ENCODE measurements around the gene PARK7. TPM values are rescaled to one million over a fixed set of nuclear protein-coding genes. Genes with fewer than 3 reads are reported as not detected.
"Not testable (repeated sequence)": the region's sequence is repeated elsewhere in the genome, so short reads cannot be mapped to it uniquely, and the experiment has no call there.

Gene PARK7
- polyA plus RNA-seq, 1 experiment, result 479 TPM

DNA sequence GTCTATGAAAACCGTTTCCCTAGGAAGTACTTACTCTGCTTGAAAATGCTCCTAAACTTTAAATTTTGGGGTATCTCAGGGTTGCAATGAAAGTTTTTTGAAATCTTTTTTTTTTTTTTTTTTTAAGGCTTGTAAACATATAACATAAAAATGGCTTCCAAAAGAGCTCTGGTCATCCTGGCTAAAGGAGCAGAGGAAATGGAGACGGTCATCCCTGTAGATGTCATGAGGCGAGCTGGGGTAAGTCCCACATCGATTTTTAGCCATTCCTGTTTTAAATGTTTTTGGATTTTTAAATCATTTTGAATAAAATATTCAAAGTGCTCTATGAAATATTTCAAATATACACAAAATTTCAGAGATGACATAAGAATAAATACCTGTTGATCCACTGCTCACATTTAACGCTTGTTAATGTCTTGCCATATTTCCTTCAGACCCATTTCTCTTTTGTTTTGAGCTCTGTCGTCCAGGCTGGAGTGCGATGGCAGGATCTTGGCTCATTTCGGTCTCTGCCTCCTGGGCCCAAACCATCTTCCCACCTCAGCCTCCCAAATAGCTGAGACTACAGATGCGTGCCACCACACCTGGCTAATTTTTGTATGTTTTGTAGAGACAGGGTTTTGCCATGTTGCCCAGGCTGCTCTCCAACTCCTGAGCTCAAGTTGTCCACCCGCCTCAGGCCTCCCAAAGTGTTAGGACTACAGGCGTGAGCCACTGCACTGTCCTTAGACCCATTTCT lies 1.3 kb downstream of the PARK7 start:
- ChIA-PET CTCF (interaction anchor here (0.8 to 3.2 kb wide), 3 partner anchors 12 to 351 kb away, joined by 3 to 15 read pairs (median 3); no protein-coding TSS in a partner anchor), POLR2A (interaction anchor here (0.6 kb wide), 1 partner anchor 17 kb away, joined by 9 read pairs; no protein-coding TSS in a partner anchor)
- no peak for DNase-seq (ENCODE audit: low read depth, low spot score)

DNA sequence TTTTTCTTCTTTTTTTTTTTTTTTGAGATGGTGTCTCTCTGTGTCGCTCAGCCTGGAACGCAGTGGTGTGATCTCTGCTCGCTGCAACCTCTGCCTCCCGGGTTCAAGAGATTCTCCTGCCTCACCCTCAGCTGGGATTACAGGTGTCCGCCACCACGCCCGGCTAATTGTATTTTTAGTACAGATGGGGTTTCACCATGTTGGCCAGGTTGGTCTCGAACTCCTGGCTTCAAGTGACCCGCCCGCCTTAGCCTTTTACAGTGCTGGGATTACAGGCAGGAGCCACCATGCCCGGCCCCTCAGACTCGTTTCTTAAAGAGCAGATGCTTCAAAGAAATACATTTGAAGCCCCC lies 1.8 kb downstream of the PARK7 start:
- H3K27me3 ChIP-seq (ENCODE audit: control insufficient read depth, insufficient read depth, low read length); POLR2A ChIA-PET; H3K4me3 ChIP-seq (ENCODE audit: low read depth, low read length); DNase-seq (ENCODE audit: low read depth, low spot score); H3K9me3 ChIP-seq (ENCODE audit: control insufficient read depth, insufficient read depth, low read length); H3K27ac ChIP-seq (ENCODE audit: low read depth, low read length): not testable (repeated sequence)
- CTCF ChIA-PET, result interaction anchor here (0.8 to 3.2 kb wide), 3 partner anchors 12 to 351 kb away, joined by 3 to 15 read pairs (median 3); no protein-coding TSS in a partner anchor

More for the DNA sequence above, 1.3 kb downstream of the PARK7 start:
- TF ChIP-seq, protein P1, sequence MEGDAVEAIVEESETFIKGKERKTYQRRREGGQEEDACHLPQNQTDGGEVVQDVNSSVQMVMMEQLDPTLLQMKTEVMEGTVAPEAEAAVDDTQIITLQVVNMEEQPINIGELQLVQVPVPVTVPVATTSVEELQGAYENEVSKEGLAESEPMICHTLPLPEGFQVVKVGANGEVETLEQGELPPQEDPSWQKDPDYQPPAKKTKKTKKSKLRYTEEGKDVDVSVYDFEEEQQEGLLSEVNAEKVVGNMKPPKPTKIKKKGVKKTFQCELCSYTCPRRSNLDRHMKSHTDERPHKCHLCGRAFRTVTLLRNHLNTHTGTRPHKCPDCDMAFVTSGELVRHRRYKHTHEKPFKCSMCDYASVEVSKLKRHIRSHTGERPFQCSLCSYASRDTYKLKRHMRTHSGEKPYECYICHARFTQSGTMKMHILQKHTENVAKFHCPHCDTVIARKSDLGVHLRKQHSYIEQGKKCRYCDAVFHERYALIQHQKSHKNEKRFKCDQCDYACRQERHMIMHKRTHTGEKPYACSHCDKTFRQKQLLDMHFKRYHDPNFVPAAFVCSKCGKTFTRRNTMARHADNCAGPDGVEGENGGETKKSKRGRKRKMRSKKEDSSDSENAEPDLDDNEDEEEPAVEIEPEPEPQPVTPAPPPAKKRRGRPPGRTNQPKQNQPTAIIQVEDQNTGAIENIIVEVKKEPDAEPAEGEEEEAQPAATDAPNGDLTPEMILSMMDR (IDR thresholded peaks at IDR 0.05; ENCODE audit: low read depth, low read length), result no peak
- Histone ChIP-seq H3K27ac (ENCODE audit: low read depth, low read length) (peak overlapping the region; percentile 2), H3K9me3 (ENCODE audit: control insufficient read depth, insufficient read depth, low read length) (no peaks in the 10 kb centered on the region), H3K4me3 (ENCODE audit: low read depth, low read length) (peak overlapping the region; percentile 83), H3K27me3 (ENCODE audit: control insufficient read depth, insufficient read depth, low read length) (no peaks in the 10 kb centered on the region)

DNA sequence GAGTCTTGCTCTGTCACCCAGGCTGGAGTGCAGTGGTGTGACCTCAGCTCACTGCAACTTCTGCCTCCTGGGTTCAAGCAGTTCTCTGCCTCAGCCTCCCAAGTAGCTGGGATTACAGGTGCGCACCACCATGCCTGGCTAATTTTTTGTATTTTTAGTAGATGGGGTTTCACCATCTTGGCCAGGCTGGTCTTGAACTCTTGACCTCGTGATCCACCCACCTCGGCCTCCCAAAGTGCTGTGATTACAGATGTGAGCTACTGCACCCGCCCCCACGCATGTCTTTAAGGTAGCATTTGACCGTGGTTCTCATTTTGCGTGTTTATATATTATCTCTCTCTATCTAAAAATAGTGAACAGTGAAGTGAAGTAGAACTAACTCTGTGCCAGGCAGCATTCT lies 2.3 kb downstream of the PARK7 start:
- CTCF ChIA-PET, result interaction anchor here (3.2 kb wide), 1 partner anchor 11 kb away, joined by 15 read pairs; no protein-coding TSS in a partner anchor
- H3K27ac ChIP-seq (ENCODE audit: low read depth, low read length), result peak overlapping the region; percentile 39
- H3K9me3 ChIP-seq (ENCODE audit: control insufficient read depth, insufficient read depth, low read length); DNase-seq (ENCODE audit: low read depth, low spot score); H3K27me3 ChIP-seq (ENCODE audit: control insufficient read depth, insufficient read depth, low read length); H3K4me3 ChIP-seq (ENCODE audit: low read depth, low read length); POLR2A ChIA-PET: not testable (repeated sequence)

DNA sequence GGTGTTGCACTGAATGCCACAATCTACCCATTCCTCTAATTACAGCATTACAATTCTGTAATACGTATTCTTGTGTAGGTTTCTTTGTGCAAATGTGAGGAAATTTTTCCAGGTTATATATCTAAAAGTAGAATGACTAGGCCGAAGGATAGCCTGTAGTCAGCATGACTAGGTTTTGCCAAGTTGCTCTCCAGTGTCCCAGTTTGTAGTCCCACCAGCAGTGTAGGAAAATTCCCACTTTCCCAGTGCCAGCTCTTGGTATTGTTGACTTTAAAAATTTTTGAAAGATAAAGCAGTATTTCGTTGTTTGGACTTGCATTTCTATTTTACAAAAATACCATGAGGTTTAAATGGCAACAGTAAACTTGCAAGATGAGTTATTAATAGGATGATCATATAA lies 3.0 kb downstream of the PARK7 start:
- Histone ChIP-seq H3K27ac (ENCODE audit: low read depth, low read length) (no peak overlapping the region), H3K27me3 (ENCODE audit: control insufficient read depth, insufficient read depth, low read length) (no peaks in the 10 kb centered on the region), H3K4me3 (ENCODE audit: low read depth, low read length) (no peak overlapping the region), H3K9me3 (ENCODE audit: control insufficient read depth, insufficient read depth, low read length) (no peaks in the 10 kb centered on the region)
- CTCF ChIA-PET, result interaction anchor here (3.2 kb wide), 1 partner anchor 11 kb away, joined by 15 read pairs; no protein-coding TSS in a partner anchor
- POLR2A ChIA-PET, result no interaction called here
- TF ChIP-seq, protein P1 (IDR thresholded peaks at IDR 0.05; ENCODE audit: low read depth, low read length), result no peak
- no peak for DNase-seq (ENCODE audit: low read depth, low spot score)

DNA sequence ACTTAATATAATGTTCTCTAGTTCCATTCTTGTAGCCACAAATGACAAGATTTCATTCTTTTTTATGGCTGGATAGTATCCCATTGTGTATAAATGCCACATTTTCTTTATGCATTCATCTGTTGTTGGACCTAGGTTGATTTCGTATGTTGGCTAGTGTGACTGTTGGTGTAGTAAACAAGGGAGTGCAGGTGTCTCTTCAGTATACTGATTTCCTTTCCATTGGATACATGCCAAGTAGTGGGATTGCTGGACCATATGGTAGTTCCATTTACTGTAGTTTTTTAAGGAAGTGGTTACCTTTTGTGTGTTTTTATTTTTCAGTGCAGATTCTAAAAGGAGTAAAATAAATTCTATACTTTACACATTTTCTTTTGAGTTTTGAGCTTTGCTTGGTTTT lies 5.7 kb downstream of the PARK7 start:
- H3K4me3 ChIP-seq (ENCODE audit: low read depth, low read length), result no peak overlapping the region
- ChIA-PET CTCF (interaction anchor here (1.3 to 2.4 kb wide), 2 partner anchors 8 to 298 kb away, joined by 4 to 11 read pairs; no protein-coding TSS in a partner anchor), POLR2A (no interaction called here)
- no peak for DNase-seq (ENCODE audit: low read depth, low spot score)
- H3K27ac ChIP-seq (ENCODE audit: low read depth, low read length), result no peak overlapping the region
- TF ChIP-seq, protein P1 (IDR thresholded peaks at IDR 0.05; ENCODE audit: low read depth, low read length), result no peak
- H3K27me3 ChIP-seq (ENCODE audit: control insufficient read depth, insufficient read depth, low read length), result no peaks in the 10 kb centered on the region
- no peaks in the 10 kb centered on the region for H3K9me3 ChIP-seq (ENCODE audit: control insufficient read depth, insufficient read depth, low read length)

DNA sequence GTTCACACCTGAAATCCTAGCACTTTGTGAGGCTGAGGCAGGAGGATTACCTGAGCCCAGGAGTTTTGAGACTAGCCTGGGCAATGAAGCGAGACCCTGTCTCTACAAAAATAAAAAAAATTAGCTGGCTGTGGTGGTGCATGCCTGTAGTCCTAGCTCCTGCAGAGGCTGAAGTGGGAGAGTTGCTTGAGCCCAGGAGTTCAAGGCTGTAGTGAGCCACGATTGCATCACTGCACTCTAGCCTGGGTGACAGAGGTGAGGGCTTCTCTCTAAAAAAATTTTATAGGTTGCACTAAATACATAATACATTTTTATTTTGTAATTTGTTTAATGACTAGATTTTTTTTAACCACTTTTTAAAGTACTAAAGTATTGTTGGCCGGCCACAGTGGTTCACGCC lies 6.1 kb downstream of the PARK7 start:
- DNase-seq (ENCODE audit: low read depth, low spot score), result no peak
- CTCF ChIA-PET, result interaction anchor here (2.4 kb wide), 1 partner anchor 8 kb away, joined by 11 read pairs; no protein-coding TSS in a partner anchor
- no peaks in the 10 kb centered on the region for H3K9me3 ChIP-seq (ENCODE audit: control insufficient read depth, insufficient read depth, low read length)
- POLR2A ChIA-PET, result no interaction called here
- H3K27ac ChIP-seq (ENCODE audit: low read depth, low read length), result no peak overlapping the region
- TF ChIP-seq, protein P1 (IDR thresholded peaks at IDR 0.05; ENCODE audit: low read depth, low read length), result no peak
- H3K27me3 ChIP-seq (ENCODE audit: control insufficient read depth, insufficient read depth, low read length), result no peaks in the 10 kb centered on the region
- no peak overlapping the region for H3K4me3 ChIP-seq (ENCODE audit: low read depth, low read length)

Measured in AG04450 (cell line).